Fibroblast of pulmonary artery (primary cell): ENCODE measurements around the gene YY1.

Source experiments
- DNase-seq: peaks from one replicate; pipeline ENCODE4 v3.0.0-alpha.2; 2010; ENCODE audit warnings: low read depth
- H3K4me3 ChIP-seq: replicated peaks from 2 replicates; pipeline ENCODE4 v1.5.1; 2011; ENCODE audit warnings: low read depth, mild to moderate bottlenecking, control low read depth, low read length, moderate library complexity
- CTCF ChIP-seq: IDR thresholded peaks from 2 replicates; pipeline ENCODE4 v1.5.1; 2011; ENCODE audit warnings: mild to moderate bottlenecking, control low read depth, low read length, inconsistent platforms; ENCODE audit errors: missing control alignments

The YY1 gene

GRCh38 chr14:100330388-100330931 is 91.5 kb downstream of the YY1 start:
- no peak overlapping the region for H3K4me3 ChIP-seq
- no peak for TF ChIP-seq CTCF
- DNase-seq, result no peak

GRCh38 chr14:100332071-100332639 is 93.2 kb downstream of the YY1 start:
- H3K4me3 ChIP-seq, result no peak overlapping the region
- no peak for TF ChIP-seq CTCF
- no peak for DNase-seq
